Measurements from ENCODE around the gene ZBTB18. TPM values are rescaled to one million over a fixed set of nuclear protein-coding genes. Genes with fewer than 3 reads are reported as not detected.

The ZBTB18 gene
- total and polyA plus RNA-seq, 2 donors (not counting 1 experiment from before 2014, with no cell fraction given): 38.4 to 130 TPM

DNA sequence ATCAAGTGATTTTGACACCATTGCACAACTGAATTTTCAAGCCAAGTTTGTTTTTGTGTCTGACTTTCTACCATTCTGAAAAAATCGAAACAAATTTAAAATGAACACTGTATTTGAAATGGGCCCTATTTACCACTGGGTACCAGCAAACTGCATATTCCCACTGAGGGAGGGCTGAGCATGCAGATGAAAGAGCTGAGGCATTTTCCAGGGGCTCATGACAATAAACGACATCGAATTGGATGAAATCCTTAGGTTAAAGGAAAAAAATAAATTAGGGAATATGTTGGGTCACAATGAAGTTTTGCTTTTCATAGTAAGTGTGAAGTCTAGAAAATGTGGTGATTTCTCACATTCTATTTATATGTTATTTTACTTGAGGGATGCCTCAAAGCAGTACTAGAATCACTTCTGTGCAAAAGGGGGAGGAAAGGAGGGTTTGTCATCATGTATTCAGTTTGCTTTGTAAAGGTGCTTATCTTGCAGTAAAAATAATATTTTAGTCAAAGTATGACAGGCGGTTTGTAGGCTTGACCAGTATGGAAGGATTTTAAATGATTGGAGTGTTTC is 11.2 kb downstream of the ZBTB18 start:
- Mint-ChIP-seq H3K27ac (no peak overlapping the region), H3K4me1 (peaks cover 7% of the 10 kb centered on the region), H3K9me3 (ENCODE audit: insufficient read depth) (no peaks in the 10 kb centered on the region), H3K4me3 (no peak overlapping the region), H3K27me3 (no peaks in the 10 kb centered on the region)
- H3K4me3 ChIP-seq (ENCODE audit: control extremely low read depth in 1 of 5, extremely low read depth in 1 of 5, insufficient read depth in 1 of 5, low read depth in 2 of 5, low read length in 4 of 5): no peak overlapping the region
- WGBS (ENCODE audit: insufficient coverage): 100% methylated on average over 1 of the region's 4 CpGs
- intact Hi-C loops (cut with micrococcal nuclease): no loop called here
- H4K20me1 ChIP-seq (ENCODE audit: control insufficient read depth, insufficient read depth, low read length, poor library complexity, severe bottlenecking): no peaks in the 10 kb centered on the region
- CTCF ChIA-PET: no interaction called here
- DNase-seq (no peak), ATAC-seq (ENCODE audit: low read depth) (no peak)
- no peaks in the 10 kb centered on the region for H3K27me3 ChIP-seq (replicated peaks in 1 of 4; ENCODE audit: control extremely low read depth in 1 of 4, control insufficient read depth in 3 of 4, insufficient read depth in 4 of 4, low read length in 3 of 4)
- H3K9ac ChIP-seq (ENCODE audit: low read length): no peak overlapping the region
- POLR2A ChIA-PET: no interaction called here
- no peak overlapping the region for H2AFZ ChIP-seq (ENCODE audit: insufficient read depth, low read depth, low read length, poor library complexity, severe bottlenecking)
- H3K36me3 ChIP-seq (replicated peaks in 1 of 2; ENCODE audit: control extremely low read depth in 1 of 2, control insufficient read depth in 1 of 2, extremely low read depth in 1 of 2, insufficient read depth in 2 of 2, low read length in 1 of 2): peaks cover 2 to 7% of the 10 kb centered on the region in 2 experiments
- no peak overlapping the region for H3K4me2 ChIP-seq (replicated peaks; ENCODE audit: low read depth, low read length, poor library complexity, severe bottlenecking)
- no peaks in the 10 kb centered on the region for H3K79me2 ChIP-seq (ENCODE audit: control insufficient read depth, insufficient read depth, low read length)
- H3K9me3 ChIP-seq (ENCODE audit: control extremely low read depth in 1 of 3, control insufficient read depth in 2 of 3, insufficient read depth in 1 of 3, low read length in 2 of 3): no peaks in the 10 kb centered on the region
- H3K27ac ChIP-seq (ENCODE audit: low read length in 2 of 2): no peak overlapping the region
- no peak for TF ChIP-seq EZH2 (IDR thresholded peaks at IDR 0.05; ENCODE audit: borderline replicate concordance, insufficient read depth, low read depth, low read length, poor library complexity, severe bottlenecking)
- TF ChIP-seq, protein P1, sequence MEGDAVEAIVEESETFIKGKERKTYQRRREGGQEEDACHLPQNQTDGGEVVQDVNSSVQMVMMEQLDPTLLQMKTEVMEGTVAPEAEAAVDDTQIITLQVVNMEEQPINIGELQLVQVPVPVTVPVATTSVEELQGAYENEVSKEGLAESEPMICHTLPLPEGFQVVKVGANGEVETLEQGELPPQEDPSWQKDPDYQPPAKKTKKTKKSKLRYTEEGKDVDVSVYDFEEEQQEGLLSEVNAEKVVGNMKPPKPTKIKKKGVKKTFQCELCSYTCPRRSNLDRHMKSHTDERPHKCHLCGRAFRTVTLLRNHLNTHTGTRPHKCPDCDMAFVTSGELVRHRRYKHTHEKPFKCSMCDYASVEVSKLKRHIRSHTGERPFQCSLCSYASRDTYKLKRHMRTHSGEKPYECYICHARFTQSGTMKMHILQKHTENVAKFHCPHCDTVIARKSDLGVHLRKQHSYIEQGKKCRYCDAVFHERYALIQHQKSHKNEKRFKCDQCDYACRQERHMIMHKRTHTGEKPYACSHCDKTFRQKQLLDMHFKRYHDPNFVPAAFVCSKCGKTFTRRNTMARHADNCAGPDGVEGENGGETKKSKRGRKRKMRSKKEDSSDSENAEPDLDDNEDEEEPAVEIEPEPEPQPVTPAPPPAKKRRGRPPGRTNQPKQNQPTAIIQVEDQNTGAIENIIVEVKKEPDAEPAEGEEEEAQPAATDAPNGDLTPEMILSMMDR (IDR thresholded peaks at IDR 0.05): no peak
- H3K4me1 ChIP-seq (ENCODE audit: control insufficient read depth in 2 of 2, insufficient read depth in 2 of 2, low read length in 2 of 2): peaks cover 0 to 3% of the 10 kb centered on the region in 2 donors

DNA sequence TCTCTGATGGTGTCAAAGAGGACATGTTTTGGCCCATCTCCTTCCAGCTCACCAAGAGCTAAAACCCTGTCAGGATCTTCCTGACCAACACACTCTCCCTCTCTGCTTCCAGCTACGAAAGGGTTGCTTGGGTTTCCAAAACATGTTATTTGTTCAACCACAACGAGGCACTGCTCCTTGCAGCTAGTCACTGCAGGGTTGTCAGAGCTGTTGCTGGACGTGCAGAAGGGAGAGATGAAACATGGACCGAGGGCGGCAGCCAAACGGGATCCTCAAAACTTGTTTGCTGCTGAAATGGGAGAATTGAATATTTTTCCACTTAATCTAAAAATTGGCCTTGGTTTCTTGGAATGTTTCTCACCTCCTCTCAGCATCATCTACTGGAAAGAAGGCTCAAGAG is 12.4 kb downstream of the ZBTB18 start:
- no peaks in the 10 kb centered on the region for H3K79me2 ChIP-seq (ENCODE audit: control insufficient read depth, insufficient read depth, low read length)
- CTCF ChIA-PET: interaction anchor here (0.5 to 0.8 kb wide), 2 partner anchors 250 to 584 kb away, joined by 3 read pairs; no protein-coding TSS in a partner anchor
- no peaks in the 10 kb centered on the region for H3K9me3 Mint-ChIP-seq (ENCODE audit: insufficient read depth)
- POLR2A ChIA-PET: no interaction called here
- no peaks in the 10 kb centered on the region for H3K9me3 ChIP-seq (ENCODE audit: control extremely low read depth in 1 of 3, control insufficient read depth in 2 of 3, insufficient read depth in 1 of 3, low read length in 2 of 3)
- no peak overlapping the region for H3K4me2 ChIP-seq (replicated peaks; ENCODE audit: low read depth, low read length, poor library complexity, severe bottlenecking)
- no peak overlapping the region for H3K9ac ChIP-seq (ENCODE audit: low read length)
- TF ChIP-seq, protein P1 (IDR thresholded peaks at IDR 0.05): no peak
- no peak for TF ChIP-seq EZH2 (IDR thresholded peaks at IDR 0.05; ENCODE audit: borderline replicate concordance, insufficient read depth, low read depth, low read length, poor library complexity, severe bottlenecking)
- peaks cover 0 to under 1% of the 10 kb centered on the region in 2 donors for H3K4me1 ChIP-seq (ENCODE audit: control insufficient read depth in 2 of 2, insufficient read depth in 2 of 2, low read length in 2 of 2)
- intact Hi-C loops (cut with micrococcal nuclease): no loop called here
- H3K4me1 Mint-ChIP-seq: peaks cover 2% of the 10 kb centered on the region
- H4K20me1 ChIP-seq (ENCODE audit: control insufficient read depth, insufficient read depth, low read length, poor library complexity, severe bottlenecking): no peaks in the 10 kb centered on the region
- WGBS (ENCODE audit: insufficient coverage): 100% methylated on average over 3 of the region's 6 CpGs
- H2AFZ ChIP-seq (ENCODE audit: insufficient read depth, low read depth, low read length, poor library complexity, severe bottlenecking): no peak overlapping the region
- no peak overlapping the region for H3K27ac ChIP-seq (ENCODE audit: low read length in 2 of 2)
- no peak overlapping the region for H3K27ac Mint-ChIP-seq
- no peaks in the 10 kb centered on the region for H3K27me3 Mint-ChIP-seq
- H3K4me3 ChIP-seq (ENCODE audit: control extremely low read depth in 1 of 5, extremely low read depth in 1 of 5, insufficient read depth in 1 of 5, low read depth in 2 of 5, low read length in 4 of 5): no peak overlapping the region
- no peak for ATAC-seq (ENCODE audit: low read depth)
- no peak overlapping the region for H3K4me3 Mint-ChIP-seq
- no peaks in the 10 kb centered on the region for H3K36me3 ChIP-seq (replicated peaks in 1 of 2; ENCODE audit: control extremely low read depth in 1 of 2, control insufficient read depth in 1 of 2, extremely low read depth in 1 of 2, insufficient read depth in 2 of 2, low read length in 1 of 2)
- H3K27me3 ChIP-seq (replicated peaks in 1 of 4; ENCODE audit: control extremely low read depth in 1 of 4, control insufficient read depth in 3 of 4, insufficient read depth in 4 of 4, low read length in 3 of 4): no peaks in the 10 kb centered on the region
- DNase-seq: no peak

All from B cell (primary cell).